Upper lobe of left lung (tissue), 4 donors: ENCODE measurements around the gene CHIT1.

Source experiments
- CTCF ChIP-seq, 6 experiments: fragments of 450-650 bp in 4 of 6; fragments of 200-600 bp in 2 of 6; sonication (generic) in 2 of 6; IDR thresholded peaks; one replicate each; pipeline ENCODE4 v1.5.1; 2016 to 2019; ENCODE audit warnings: antibody characterized with exemption in 6 of 6
- EP300 ChIP-seq, 4 donors: sonication (generic); formaldehyde crosslinking; IDR thresholded peaks; one replicate each; pipeline ENCODE4 v1.5.1; 2017; ENCODE audit warnings: antibody characterized with exemption in 4 of 4, control low read depth in 2 of 4
- POLR2A ChIP-seq, 4 donors: fragments of 450-650 bp; IDR thresholded peaks; one replicate each; pipeline ENCODE4 v1.5.1; 2016 to 2017; ENCODE audit warnings: antibody characterized with exemption in 4 of 4, mild to moderate bottlenecking in 2 of 4
- POLR2AphosphoS5 ChIP-seq, 2 donors: sonication (generic); formaldehyde crosslinking; IDR thresholded peaks; one replicate each; pipeline ENCODE4 v1.5.1; 2017; ENCODE audit warnings: antibody characterized with exemption in 2 of 2

GRCh38 chr1:203179667-203180005 lies 49.8 kb downstream of the CHIT1 start:
- no peak for TF ChIP-seq POLR2A (IDR thresholded peaks at IDR 0.05)
- TF ChIP-seq CTCF (IDR thresholded peaks at IDR 0.05) = no peak
- TF ChIP-seq POLR2AphosphoS5 (IDR thresholded peaks at IDR 0.05) = no peak
- TF ChIP-seq EP300 (IDR thresholded peaks at IDR 0.05) = no peak
